Testis (tissue), 3 donors: ENCODE measurements around the gene FAM124A. TPM values are rescaled to one million over a fixed set of nuclear protein-coding genes. Genes with fewer than 3 reads are reported as not detected.

Experiments used
- DNase-seq: peaks from one replicate; pipeline ENCODE4 v3.0.0-alpha.2; 2019
- H3K27ac ChIP-seq, 2 donors: fragments of 200-600 bp; sonication (generic); one replicate each; pipeline ENCODE4 v1.5.1; 2019
- H3K27me3 ChIP-seq: fragments of 200-600 bp; sonication (generic); one replicate; pipeline ENCODE4 v1.5.1; 2019
- H3K36me3 ChIP-seq: fragments of 200-600 bp; sonication (generic); one replicate; pipeline ENCODE4 v1.5.1; 2017; ENCODE audit warnings: low read depth; ENCODE audit errors: missing control alignments
- H3K4me1 ChIP-seq: fragments of 200-600 bp; sonication (generic); one replicate; pipeline ENCODE4 v1.5.1; 2019
- H3K4me3 ChIP-seq, 2 donors: fragments of 200-600 bp; sonication (generic); one replicate each; pipeline ENCODE4 v1.5.1; 2017 to 2019
- H3K9me3 ChIP-seq: fragments of 200-600 bp; sonication (generic); one replicate; pipeline ENCODE4 v1.5.1; 2017
- POLR2A ChIP-seq: fragments of 450-650 bp; IDR thresholded peaks from one replicate; pipeline ENCODE4 v1.6.1; 2017; ENCODE audit warnings: antibody characterized with exemption, mild to moderate bottlenecking, moderate library complexity
- WGBS, 2 donors: methylation state at CpG; one replicate each; pipeline ENCODE4 v1.1.5; 2018; 5-methylcytosine and 5-hydroxymethylcytosine counted together
- intact Hi-C: fragments of 100-400 bp; cut with DNase I; formaldehyde crosslinking; loops from one replicate; pipeline ENCODE4 v1.15.1; 2023; ENCODE audit warnings: low total_unique reads
- polyA plus RNA-seq: library from polyadenylated mRNA; stranded (reverse); fragments of 350-450 nt; fragmentation: Illumina TruSeq; extraction: RNeasy Lipid Tissue Mini Kit (QIAGEN cat#74804); gene quantifications from one replicate; pipeline ENCODE4 v1.2.3, GENCODE V29; 2014; ENCODE audit warnings: low read depth, low replicate concordance; ENCODE audit not compliant: insufficient read depth
- total RNA-seq, 2 donors: library from RNA; depleted of rRNA; stranded (reverse); fragments of >200 nt; gene quantifications; one replicate each; pipeline ENCODE4 v1.2.3, GENCODE V29; 2016
- TF ChIP-seq, protein P1 (sequence below), 3 experiments: fragments of 450-650 bp in 2 of 3; fragments of 200-600 bp in 1 of 3; sonication (generic) in 1 of 3; IDR thresholded peaks; one replicate each; pipeline ENCODE4 v1.5.1; 2016 to 2019; ENCODE audit warnings: antibody characterized with exemption in 3 of 3, mild to moderate bottlenecking in 2 of 3, moderate library complexity in 1 of 3

FAM124A gene
- total and polyA plus RNA-seq, 3 donors from 2014 or later = 2.7 to 3.4 (median 3.0) TPM

DNA sequence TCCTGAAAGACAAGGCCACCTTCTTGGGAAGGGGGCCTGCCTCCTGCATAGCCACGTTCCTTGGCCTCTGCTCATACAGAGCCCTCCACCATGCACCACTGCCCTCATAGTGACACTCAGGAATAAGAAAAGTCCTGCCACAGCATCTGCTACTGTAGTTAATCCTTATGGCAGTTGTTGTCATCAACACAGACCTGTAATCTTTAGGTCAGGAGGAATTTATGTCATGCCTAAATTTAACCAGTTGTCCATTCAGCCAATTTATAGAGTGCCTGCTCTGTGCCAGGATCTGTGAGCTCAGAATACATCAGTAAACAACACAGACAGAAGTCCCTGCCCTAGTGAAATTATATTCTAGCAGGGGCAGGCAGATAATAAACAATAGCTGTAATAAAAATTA lies 44.4 kb downstream of the FAM124A start:
- Histone ChIP-seq H3K9me3 (no peaks in the 10 kb centered on the region), H3K4me1 (no peaks in the 10 kb centered on the region), H3K27ac (no peak overlapping the region), H3K4me3 (no peak overlapping the region), H3K27me3 (no peaks in the 10 kb centered on the region), H3K36me3 (no peaks in the 10 kb centered on the region)
- DNase-seq = no peak
- whole genome bisulfite sequencing, 2 donors = 88 to 100% methylated on average over 1 of the region's 1 CpG
- intact Hi-C loops = no loop called here
- TF ChIP-seq POLR2A = no peak
- TF ChIP-seq, protein P1, sequence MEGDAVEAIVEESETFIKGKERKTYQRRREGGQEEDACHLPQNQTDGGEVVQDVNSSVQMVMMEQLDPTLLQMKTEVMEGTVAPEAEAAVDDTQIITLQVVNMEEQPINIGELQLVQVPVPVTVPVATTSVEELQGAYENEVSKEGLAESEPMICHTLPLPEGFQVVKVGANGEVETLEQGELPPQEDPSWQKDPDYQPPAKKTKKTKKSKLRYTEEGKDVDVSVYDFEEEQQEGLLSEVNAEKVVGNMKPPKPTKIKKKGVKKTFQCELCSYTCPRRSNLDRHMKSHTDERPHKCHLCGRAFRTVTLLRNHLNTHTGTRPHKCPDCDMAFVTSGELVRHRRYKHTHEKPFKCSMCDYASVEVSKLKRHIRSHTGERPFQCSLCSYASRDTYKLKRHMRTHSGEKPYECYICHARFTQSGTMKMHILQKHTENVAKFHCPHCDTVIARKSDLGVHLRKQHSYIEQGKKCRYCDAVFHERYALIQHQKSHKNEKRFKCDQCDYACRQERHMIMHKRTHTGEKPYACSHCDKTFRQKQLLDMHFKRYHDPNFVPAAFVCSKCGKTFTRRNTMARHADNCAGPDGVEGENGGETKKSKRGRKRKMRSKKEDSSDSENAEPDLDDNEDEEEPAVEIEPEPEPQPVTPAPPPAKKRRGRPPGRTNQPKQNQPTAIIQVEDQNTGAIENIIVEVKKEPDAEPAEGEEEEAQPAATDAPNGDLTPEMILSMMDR (IDR thresholded peaks at IDR 0.05) = no peak

DNA sequence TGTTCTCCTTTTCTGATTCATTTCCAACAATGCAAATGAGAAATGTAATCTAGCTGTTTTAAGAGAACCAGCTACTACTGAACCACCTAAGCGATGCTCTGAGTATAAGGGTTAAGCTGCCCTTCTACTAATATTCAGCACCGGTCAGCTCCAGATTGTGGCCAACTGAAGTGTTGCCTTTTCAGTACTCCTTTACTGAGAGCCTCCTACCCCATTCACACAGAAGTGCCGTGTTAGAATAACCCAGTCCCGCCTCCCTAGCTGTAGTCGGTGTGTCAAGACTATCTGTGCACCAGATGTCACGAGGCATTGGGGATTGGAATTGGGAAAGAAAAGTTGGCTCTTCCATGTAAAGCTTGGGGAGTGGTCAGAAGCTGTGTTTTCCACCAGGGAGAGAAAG lies 45.4 kb downstream of the FAM124A start:
- H3K27ac ChIP-seq = no peak overlapping the region
- WGBS, 2 donors = 88 to 89% methylated on average over 6 of the region's 6 CpGs
- intact Hi-C loops = no loop called here
- DNase-seq = no peak
- no peaks in the 10 kb centered on the region for H3K36me3 ChIP-seq
- TF ChIP-seq, protein P1 (IDR thresholded peaks at IDR 0.05) = no peak
- TF ChIP-seq POLR2A = no peak
- H3K4me1 ChIP-seq = no peaks in the 10 kb centered on the region
- no peaks in the 10 kb centered on the region for H3K9me3 ChIP-seq
- no peak overlapping the region for H3K4me3 ChIP-seq
- no peaks in the 10 kb centered on the region for H3K27me3 ChIP-seq

DNA sequence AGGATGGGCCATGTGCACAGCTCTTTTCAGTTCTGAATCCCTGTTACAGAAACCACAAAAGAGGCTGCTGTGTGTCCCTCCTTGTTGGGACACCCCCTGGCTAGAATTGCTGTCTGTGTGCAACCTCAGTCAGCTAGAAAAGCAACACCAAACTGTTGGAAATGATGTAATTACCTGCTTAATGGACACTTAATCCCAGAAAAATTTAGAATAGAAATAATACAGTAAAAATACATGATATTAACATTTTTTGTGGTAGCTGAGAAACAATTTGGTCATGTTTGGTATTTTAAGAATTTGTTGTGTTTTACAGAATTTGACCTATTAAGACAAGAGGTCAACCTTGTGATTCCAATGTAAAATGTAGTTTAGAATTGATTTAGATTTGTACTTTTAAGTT lies 46.8 kb downstream of the FAM124A start:
- Histone ChIP-seq H3K4me1 (no peaks in the 10 kb centered on the region), H3K9me3 (no peaks in the 10 kb centered on the region), H3K4me3 (no peak overlapping the region), H3K27me3 (no peaks in the 10 kb centered on the region), H3K27ac (no peak overlapping the region), H3K36me3 (no peaks in the 10 kb centered on the region)
- DNase-seq = no peak
- TF ChIP-seq, protein P1 (IDR thresholded peaks at IDR 0.05) = no peak
- no peak for TF ChIP-seq POLR2A
- intact Hi-C loops = no loop called here

DNA sequence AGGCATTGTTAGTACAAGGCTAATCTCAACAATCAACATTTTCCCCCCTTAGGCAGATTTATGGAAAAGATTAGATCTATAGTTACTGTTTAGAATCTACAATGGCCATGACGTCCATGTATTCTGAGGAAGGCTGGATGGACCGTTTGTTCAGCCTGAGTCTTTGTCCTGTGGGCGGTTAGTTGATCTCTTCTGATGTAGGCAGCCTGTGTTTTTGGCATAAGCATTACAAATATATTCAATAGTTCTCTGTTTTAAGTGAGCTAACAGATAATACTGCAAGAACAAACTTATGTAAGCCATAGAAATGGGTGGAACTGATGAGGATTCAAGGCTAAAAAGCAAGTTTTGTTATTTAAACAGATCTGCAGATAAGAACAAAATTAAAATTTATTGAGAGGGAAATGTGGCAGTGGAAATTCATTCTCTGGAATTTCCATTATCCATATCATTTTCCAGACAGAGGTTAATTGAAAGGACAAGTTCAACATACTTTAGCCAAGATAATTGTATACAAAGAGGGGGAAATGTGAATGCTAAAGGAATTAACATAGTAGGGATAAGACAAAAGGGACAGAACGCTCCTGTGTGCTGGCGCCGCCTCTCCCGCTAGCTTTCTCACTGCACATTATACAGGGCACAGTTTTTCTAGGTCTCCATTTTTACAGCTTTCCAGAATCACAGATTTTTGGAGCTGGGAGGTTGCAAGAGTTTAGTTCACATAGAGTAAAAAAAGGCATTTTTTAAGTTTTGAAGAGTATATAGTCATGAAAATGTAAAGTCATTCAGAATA lies 48.6 kb downstream of the FAM124A start:
- no peak overlapping the region for H3K27ac ChIP-seq
- WGBS, 2 donors = 81 to 93% methylated on average over 7 of the region's 7 CpGs

More for the DNA sequence above, 48.6 kb downstream of the FAM124A start:
- DNase-seq = no peak
- Histone ChIP-seq H3K36me3 (no peaks in the 10 kb centered on the region), H3K4me1 (no peaks in the 10 kb centered on the region), H3K4me3 (no peak overlapping the region), H3K27me3 (no peaks in the 10 kb centered on the region), H3K9me3 (no peaks in the 10 kb centered on the region)
- intact Hi-C loops = no loop called here
- TF ChIP-seq, protein P1 (IDR thresholded peaks at IDR 0.05) = no peak
- TF ChIP-seq POLR2A = no peak
